Measurements from ENCODE around the gene CGNL1. TPM values are rescaled to one million over a fixed set of nuclear protein-coding genes. Genes with fewer than 3 reads are reported as not detected.

The CGNL1 gene
- polyA plus RNA-seq, 1 experiment: 0.06 TPM

DNA sequence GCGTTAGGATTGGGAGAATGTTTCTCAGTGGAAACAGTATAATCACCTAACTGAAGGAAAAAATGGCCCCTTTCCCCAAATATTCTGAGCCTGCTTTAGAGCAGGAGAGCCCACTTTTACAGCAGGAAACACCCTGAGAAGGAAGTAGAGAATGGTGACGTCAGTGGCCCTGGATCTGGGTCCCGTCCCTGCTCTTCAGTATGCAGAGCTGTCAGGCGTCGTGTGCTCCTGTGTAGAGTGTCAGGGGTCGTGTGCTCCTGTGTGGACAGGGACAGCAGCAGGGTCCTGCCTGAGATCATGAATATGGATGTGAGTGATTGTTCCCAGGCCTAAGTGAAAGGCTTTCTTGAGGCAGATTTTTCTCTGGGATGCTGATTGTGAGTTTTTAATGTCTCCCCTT lies 45.2 kb downstream of the CGNL1 start:
- ChIA-PET POLR2A (no interaction called here), CTCF (no interaction called here)
- no peak for DNase-seq (ENCODE audit: low read depth)
- Histone ChIP-seq H3K36me3 (ENCODE audit: control insufficient read depth, insufficient read depth, low read length) (no peaks in the 10 kb centered on the region), H3K4me3 (ENCODE audit: low read depth, low read length) (no peak overlapping the region), H3K27me3 (ENCODE audit: control insufficient read depth, insufficient read depth, low read length) (no peaks in the 10 kb centered on the region)
- TF ChIP-seq, protein P1, sequence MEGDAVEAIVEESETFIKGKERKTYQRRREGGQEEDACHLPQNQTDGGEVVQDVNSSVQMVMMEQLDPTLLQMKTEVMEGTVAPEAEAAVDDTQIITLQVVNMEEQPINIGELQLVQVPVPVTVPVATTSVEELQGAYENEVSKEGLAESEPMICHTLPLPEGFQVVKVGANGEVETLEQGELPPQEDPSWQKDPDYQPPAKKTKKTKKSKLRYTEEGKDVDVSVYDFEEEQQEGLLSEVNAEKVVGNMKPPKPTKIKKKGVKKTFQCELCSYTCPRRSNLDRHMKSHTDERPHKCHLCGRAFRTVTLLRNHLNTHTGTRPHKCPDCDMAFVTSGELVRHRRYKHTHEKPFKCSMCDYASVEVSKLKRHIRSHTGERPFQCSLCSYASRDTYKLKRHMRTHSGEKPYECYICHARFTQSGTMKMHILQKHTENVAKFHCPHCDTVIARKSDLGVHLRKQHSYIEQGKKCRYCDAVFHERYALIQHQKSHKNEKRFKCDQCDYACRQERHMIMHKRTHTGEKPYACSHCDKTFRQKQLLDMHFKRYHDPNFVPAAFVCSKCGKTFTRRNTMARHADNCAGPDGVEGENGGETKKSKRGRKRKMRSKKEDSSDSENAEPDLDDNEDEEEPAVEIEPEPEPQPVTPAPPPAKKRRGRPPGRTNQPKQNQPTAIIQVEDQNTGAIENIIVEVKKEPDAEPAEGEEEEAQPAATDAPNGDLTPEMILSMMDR (IDR thresholded peaks at IDR 0.05; ENCODE audit: insufficient read depth, low read depth, low read length): no peak

DNA sequence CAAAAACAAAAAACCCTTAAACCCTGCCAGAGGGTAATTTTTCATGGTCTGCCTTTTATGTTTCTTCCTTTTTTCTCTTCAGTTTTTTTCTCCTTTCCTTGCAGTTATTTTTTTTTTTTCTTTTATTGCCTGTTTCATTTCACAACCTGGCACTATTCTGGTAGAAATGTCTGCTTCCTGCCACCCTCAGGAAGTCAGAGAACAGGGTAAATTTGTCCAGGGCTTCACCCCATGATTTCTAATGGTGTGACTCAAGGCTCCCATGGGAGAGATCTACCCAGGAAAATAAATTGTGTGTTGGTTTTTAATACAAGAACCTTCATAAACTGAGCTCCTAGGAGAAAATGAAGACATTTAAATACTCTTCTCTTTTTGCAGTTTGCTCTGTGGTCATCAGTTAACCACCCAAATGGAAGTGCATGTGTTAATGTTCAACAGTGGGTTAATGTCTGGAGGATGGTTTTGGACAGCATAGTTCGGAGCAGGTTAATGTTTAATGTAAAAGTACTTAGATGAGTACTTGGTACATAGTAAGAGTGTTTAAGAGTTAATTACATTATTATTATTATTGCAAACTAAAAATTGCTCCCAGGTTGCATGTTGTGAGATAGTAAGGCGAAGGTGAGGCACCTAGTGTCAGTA lies 45.9 kb downstream of the CGNL1 start:
- POLR2A ChIA-PET: no interaction called here
- no peak overlapping the region for H3K4me3 ChIP-seq (ENCODE audit: low read depth, low read length)
- peak; percentile 3 for DNase-seq (ENCODE audit: low read depth)
- CTCF ChIA-PET: no interaction called here
- no peaks in the 10 kb centered on the region for H3K27me3 ChIP-seq (ENCODE audit: control insufficient read depth, insufficient read depth, low read length)
- TF ChIP-seq, protein P1 (IDR thresholded peaks at IDR 0.05; ENCODE audit: insufficient read depth, low read depth, low read length): no peak
- no peaks in the 10 kb centered on the region for H3K36me3 ChIP-seq (ENCODE audit: control insufficient read depth, insufficient read depth, low read length)

DNA sequence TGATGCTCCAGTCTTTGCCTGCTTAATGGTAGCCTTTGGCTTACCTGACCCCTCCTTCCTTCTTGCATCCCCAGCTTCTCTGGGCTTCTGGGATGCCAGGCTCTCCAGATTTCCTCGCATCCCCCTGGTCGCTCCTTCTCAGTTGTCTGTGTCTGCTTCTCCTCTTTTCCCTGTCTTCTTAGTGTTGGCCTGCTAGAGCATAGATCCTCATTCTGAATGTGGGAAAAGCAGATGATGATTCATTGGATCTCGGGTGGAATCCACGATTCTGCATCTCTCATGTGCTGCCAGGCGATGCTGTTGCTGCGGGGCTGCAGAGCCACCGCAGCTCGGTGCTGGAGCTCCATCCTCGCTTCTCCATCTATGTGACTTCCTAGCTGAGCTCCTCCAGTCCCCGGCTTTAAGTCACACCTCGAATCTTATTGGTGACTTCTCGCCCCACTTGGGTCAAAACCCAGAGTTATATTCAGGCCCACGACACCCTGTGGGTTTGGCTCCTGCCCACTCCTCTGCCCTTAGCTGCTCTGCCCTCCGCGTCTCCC lies 47.4 kb downstream of the CGNL1 start:
- CTCF ChIA-PET: no interaction called here
- POLR2A ChIA-PET: no interaction called here
- TF ChIP-seq, protein P1 (IDR thresholded peaks at IDR 0.05; ENCODE audit: insufficient read depth, low read depth, low read length): no peak
- no peaks in the 10 kb centered on the region for H3K36me3 ChIP-seq (ENCODE audit: control insufficient read depth, insufficient read depth, low read length)
- no peak overlapping the region for H3K4me3 ChIP-seq (ENCODE audit: low read depth, low read length)
- no peak for DNase-seq (ENCODE audit: low read depth)
- H3K27me3 ChIP-seq (ENCODE audit: control insufficient read depth, insufficient read depth, low read length): no peaks in the 10 kb centered on the region

DNA sequence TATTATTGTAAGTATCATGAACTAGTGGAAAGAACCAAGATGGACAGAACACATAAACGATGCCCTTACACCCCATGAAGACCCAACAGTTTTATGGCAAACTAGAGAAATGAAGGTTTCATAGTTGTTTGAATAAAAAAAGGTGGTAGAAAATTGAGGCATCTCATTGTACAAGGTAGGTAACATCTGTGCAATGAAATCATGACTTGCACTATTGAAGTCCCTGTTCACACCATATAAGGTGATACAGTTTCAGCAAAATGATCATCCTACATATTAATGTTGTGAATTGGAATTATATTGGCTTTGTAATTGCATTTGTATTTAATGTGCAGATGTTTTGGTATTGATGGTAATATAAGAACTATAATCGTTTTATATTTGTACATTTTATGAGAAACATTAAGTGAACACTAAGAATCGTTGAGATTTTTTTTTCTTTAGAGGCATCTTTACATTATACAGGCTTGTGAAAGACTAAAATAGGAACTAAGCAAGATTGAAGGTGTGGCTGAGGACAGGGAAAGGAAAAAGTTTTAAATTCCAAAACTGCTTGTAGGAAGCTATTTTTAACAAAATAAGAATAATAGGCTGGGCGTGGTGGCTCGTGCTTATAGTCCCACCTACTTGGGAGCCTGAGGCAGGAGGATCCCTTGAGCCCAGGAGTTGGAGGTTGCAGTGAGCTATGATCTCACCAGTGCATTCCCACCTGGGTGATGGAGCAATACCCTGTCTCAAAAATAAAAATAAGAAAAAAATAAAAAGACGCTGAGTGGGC lies 48.5 kb downstream of the CGNL1 start:
- TF ChIP-seq, protein P1 (IDR thresholded peaks at IDR 0.05; ENCODE audit: insufficient read depth, low read depth, low read length): no peak
- Histone ChIP-seq H3K4me3 (ENCODE audit: low read depth, low read length) (no peak overlapping the region), H3K36me3 (ENCODE audit: control insufficient read depth, insufficient read depth, low read length) (no peaks in the 10 kb centered on the region), H3K27me3 (ENCODE audit: control insufficient read depth, insufficient read depth, low read length) (no peaks in the 10 kb centered on the region)
- ChIA-PET CTCF (no interaction called here), POLR2A (no interaction called here)
- DNase-seq (ENCODE audit: low read depth): no peak

DNA sequence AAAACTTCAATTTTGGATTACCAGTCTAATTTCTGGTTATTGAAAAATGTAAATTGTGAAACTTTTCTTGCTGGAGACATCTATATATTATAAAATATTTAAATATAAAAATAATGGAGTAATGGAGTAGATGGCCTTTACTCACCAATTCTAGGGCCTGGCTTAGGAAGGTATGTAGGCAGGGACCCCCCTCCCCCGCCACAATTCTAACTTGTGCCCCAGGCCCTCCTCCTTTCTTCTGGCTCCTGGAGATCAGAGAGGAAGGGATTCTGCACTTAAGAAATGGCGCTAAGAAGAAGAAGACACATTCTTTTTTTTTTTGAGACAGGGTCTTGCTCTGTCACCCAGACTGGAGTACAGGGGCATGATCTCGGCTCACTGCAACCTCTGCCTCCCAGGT lies 49.5 kb downstream of the CGNL1 start:
- H3K36me3 ChIP-seq (ENCODE audit: control insufficient read depth, insufficient read depth, low read length): no peaks in the 10 kb centered on the region
- ChIA-PET POLR2A (no interaction called here), CTCF (no interaction called here)
- H3K4me3 ChIP-seq (ENCODE audit: low read depth, low read length): no peak overlapping the region
- no peaks in the 10 kb centered on the region for H3K27me3 ChIP-seq (ENCODE audit: control insufficient read depth, insufficient read depth, low read length)
- no peak for DNase-seq (ENCODE audit: low read depth)
- TF ChIP-seq, protein P1 (IDR thresholded peaks at IDR 0.05; ENCODE audit: insufficient read depth, low read depth, low read length): no peak

Measured in BJ (cell line).